ENCODE data around the gene PCNP.

GRCh38 chr3:101567528-101568317 lies 6.3 kb upstream of the PCNP start:
- TF ChIP-seq CTCF (IDR thresholded peaks at IDR 0.05; ENCODE audit: extremely low read depth in 1 of 2, insufficient read depth in 1 of 2, low read depth in 1 of 2, low read length in 2 of 2) (no peak), POLR2A (IDR thresholded peaks at IDR 0.05; ENCODE audit: low read depth, low read length) (no peak), MAX (IDR thresholded peaks at IDR 0.05; ENCODE audit: insufficient read depth, insufficient read length) (no peak), FOS (IDR thresholded peaks at IDR 0.05; ENCODE audit: borderline replicate concordance, insufficient read depth, low read length) (no peak), POLR2AphosphoS5 (IDR thresholded peaks at IDR 0.05; ENCODE audit: insufficient read depth, low read depth, low read length) (no peak)
